ENCODE measurements around the gene ZNF726. TPM values are rescaled to one million over a fixed set of nuclear protein-coding genes. Genes with fewer than 3 reads are reported as not detected.

The ZNF726 gene
- 0.58 and 0.66 TPM in 2 replicates for total RNA-seq (2014; rRNA removed; shearing (Covaris generic))
- polyA plus RNA-seq (2016; fragmentation: Nextera tagmentation; extraction: Ambion mirVana) = 0.48 TPM in 1 of 2 replicates, not detected in the other
- long read RNA-seq, partial matches to known transcripts = 0 of 5 reads
- long read RNA-seq, other reads (novel, unspliced or antisense) = 2 of 5 reads

DNA sequence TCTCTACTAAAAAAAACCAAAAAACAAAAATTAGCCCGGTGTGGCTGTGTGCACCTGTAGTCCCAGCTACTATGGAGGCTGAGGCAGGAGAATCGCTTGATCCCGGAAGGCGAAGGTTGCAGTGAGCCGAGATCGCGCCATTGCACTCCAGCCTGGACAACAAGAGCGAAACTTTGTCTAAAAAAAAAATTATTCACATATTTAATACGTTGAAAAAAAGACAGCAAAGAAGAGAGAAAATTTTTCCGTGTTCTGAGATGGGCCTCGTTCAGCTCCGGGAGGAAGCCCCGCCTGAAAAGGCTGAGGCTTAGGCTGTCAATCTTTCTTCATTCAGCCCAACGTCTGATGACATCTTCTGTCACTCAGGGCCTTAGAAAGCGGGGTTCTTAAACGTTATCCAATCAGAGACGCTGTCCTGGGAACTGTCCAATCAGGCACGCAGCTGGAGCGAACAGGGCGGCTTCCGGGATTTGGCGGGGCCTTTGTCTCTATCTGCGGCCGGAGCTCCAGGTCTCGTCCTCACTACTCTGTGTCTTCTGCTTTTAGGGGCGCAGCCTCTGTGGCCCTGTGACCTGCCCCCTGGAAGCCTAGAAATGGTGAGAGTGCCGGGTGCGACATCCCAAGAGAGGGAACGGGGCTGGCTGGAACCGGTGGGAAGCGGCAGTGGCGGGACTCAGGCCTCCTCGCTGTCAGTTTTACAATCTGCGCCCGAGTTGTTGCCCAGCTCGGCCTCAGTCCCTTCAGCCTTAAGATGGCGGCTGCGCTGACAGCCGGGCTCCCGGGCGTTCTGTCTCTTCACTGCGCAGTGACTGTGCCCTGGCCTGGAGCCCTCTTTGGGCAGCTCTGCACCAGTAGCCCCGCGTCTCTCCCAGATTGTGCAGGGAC lies at the start of gene ZNF726:
Gene ZNF726 (plus strand): TSS at position 485 of the 885 bp plus-strand sequence. CDS start 109 bp downstream, at position 594.
- H3K27me3 Mint-ChIP-seq (ENCODE audit: insufficient read depth, low read depth, poor library complexity) = peaks cover 12% of the 10 kb centered on the region
- peak within 1 kb of the TSS; percentile 98 for H3K27ac Mint-ChIP-seq
- TF ChIP-seq CREB1 (CRISPR knock-in tag; IDR thresholded peaks at IDR 0.05; ENCODE audit: low read depth) (peak; percentile 53), REST (IDR thresholded peaks at IDR 0.05; ENCODE audit: unreplicated experiment) (no peak)
- Histone ChIP-seq H4K20me1 (replicated peaks; ENCODE audit: insufficient read depth) (no peaks in the 10 kb centered on the region), H3K27ac (ENCODE audit: low read depth) (no peak within 1 kb of the TSS), H2AFZ (no peak within 1 kb of the TSS), H3K4me2 (no peak within 1 kb of the TSS), H3K36me3 (ENCODE audit: insufficient read depth) (no peaks in the 10 kb centered on the region), H3K27me3 (ENCODE audit: insufficient read depth) (no peaks in the 10 kb centered on the region), H3K4me1 (ENCODE audit: insufficient read depth) (no peaks in the 10 kb centered on the region), H3K9me2 (ENCODE audit: insufficient read depth) (no peaks in the 10 kb centered on the region), H3K79me2 (replicated peaks; ENCODE audit: insufficient read depth) (no peaks in the 10 kb centered on the region), H3F3A (replicated peaks; ENCODE audit: low read depth) (no peaks in the 10 kb centered on the region), H3K4me3 (no peak within 1 kb of the TSS)
- peaks cover 29% of the 10 kb centered on the region for H3K36me3 Mint-ChIP-seq (ENCODE audit: low read depth)
- H3K4me3 Mint-ChIP-seq = peak within 1 kb of the TSS; percentile 98
- peaks cover 5% of the 10 kb centered on the region; the same call in 2 of the 3 replicates for H3K4me1 Mint-ChIP-seq
- ATAC-seq (peak; percentile 94), DNase-seq (ENCODE audit: low spot score) (peak; percentile 4)
- H3K9me3 Mint-ChIP-seq = peaks cover 41% of the 10 kb centered on the region

- H3K4me1 ChIP-seq (ENCODE audit: insufficient read depth) = no peaks in the 10 kb centered on the region
- peak; percentile 8 for DNase-seq (ENCODE audit: low spot score)
- Mint-ChIP-seq H3K27me3 (ENCODE audit: insufficient read depth, low read depth, poor library complexity) (peaks cover 3% of the 10 kb centered on the region), H3K4me1 (no peaks in the 10 kb centered on the region), H3K27ac (no peak overlapping the region), H3K36me3 (ENCODE audit: low read depth) (peaks cover 63% of the 10 kb centered on the region), H3K4me3 (no peak overlapping the region), H3K9me3 (peaks cover 83% of the 10 kb centered on the region)
- no peaks in the 10 kb centered on the region for H3K79me2 ChIP-seq (replicated peaks; ENCODE audit: insufficient read depth)
- 0 out of 2 replicates have a peak, but pooled peaks cover 3% of the 10 kb centered on the region for H3K36me3 ChIP-seq (ENCODE audit: insufficient read depth)
- no peaks in the 10 kb centered on the region for H3K9me2 ChIP-seq (ENCODE audit: insufficient read depth)
- no peaks in the 10 kb centered on the region for H3K27me3 ChIP-seq (ENCODE audit: insufficient read depth)
- no peak for ATAC-seq
- H4K20me1 ChIP-seq (replicated peaks; ENCODE audit: insufficient read depth) = no peaks in the 10 kb centered on the region
- TF ChIP-seq CTCF (conservative IDR thresholded peaks at IDR 0.05; ENCODE audit: low read depth in 2 of 2) (0 out of 4 replicates have a peak, but pooled peaks have one; percentile 14 to 17), STAT1 (IDR thresholded peaks at IDR 0.05; ENCODE audit: unreplicated experiment) (no peak)
- H3K4me2 ChIP-seq = no peak overlapping the region
- no peak overlapping the region for H3K27ac ChIP-seq (ENCODE audit: low read depth)
- H3K4me3 ChIP-seq = no peak overlapping the region
- H2AFZ ChIP-seq = no peak overlapping the region
- no peaks in the 10 kb centered on the region for H3F3A ChIP-seq (replicated peaks; ENCODE audit: low read depth)
Measured at GRCh38 chr19:23867895-23868294, 46.8 kb upstream of the ZNF726 start.

Measured in GM23338 (cell line).